HG02970 (cell line): ENCODE results near the gene MAPKBP1.

Experiments used
- ATAC-seq: cut with Tn5 transposase; IDR thresholded peaks from one replicate; pipeline ENCODE4 v1.9.1; 2021; ENCODE audit warnings: mild to moderate bottlenecking, moderate library complexity, moderate number of reproducible peaks; ENCODE audit not compliant: unreplicated experiment, low FRiP score

The MAPKBP1 gene

GRCh38 chr15:41862515-41863116, 88.3 kb downstream of the MAPKBP1 start:
- no peak for ATAC-seq

- ATAC-seq = no peak
Observed at GRCh38 chr15:41865490-41866055, 91.3 kb downstream of the MAPKBP1 start.

DNA sequence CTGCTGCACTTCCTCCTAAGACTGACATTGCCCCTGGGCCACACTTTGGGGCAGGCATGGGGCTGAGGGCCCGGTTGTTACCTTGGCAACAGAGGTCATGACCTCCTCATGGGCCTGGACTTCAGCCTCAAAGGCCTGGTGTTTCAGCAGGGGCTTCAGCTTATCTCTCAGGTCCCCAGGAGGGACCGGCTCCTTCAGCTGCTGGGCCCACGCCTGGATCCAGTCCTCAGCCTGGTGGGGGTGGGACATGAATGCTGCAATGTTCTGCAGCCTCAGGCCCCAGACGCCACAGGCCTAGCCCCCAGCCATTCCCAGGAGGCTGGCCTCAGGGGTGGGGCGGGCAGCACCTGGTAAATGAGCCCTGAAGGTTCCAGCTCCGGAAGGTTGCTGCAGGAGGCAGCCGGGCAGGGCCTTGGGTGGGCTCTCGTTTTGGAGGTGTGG, 92.0 kb downstream of the MAPKBP1 start:
- no peak for ATAC-seq

GRCh38 chr15:41866872-41867579, 92.7 kb downstream of the MAPKBP1 start:
- ATAC-seq = no peak

DNA sequence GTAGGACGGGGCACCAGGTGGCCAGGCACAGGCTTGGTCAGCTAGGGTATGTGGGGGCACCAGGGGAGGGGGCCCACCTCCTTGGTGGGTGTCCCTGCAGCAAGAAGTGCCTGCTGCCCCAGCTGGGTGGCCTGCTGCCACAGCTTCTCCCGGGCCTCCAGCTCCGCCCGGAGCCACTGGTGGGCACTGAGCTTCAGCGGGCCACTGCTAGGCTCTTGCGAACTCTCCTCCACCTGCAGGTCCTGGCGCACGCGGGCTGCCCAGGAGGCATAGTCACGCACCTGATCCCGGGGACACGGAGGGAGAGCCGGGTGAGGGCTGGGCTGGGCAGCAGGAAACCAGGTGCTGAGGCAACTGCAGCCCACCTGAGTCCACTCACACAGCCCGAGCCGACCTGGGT, 94.0 kb downstream of the MAPKBP1 start:
- no peak for ATAC-seq

DNA sequence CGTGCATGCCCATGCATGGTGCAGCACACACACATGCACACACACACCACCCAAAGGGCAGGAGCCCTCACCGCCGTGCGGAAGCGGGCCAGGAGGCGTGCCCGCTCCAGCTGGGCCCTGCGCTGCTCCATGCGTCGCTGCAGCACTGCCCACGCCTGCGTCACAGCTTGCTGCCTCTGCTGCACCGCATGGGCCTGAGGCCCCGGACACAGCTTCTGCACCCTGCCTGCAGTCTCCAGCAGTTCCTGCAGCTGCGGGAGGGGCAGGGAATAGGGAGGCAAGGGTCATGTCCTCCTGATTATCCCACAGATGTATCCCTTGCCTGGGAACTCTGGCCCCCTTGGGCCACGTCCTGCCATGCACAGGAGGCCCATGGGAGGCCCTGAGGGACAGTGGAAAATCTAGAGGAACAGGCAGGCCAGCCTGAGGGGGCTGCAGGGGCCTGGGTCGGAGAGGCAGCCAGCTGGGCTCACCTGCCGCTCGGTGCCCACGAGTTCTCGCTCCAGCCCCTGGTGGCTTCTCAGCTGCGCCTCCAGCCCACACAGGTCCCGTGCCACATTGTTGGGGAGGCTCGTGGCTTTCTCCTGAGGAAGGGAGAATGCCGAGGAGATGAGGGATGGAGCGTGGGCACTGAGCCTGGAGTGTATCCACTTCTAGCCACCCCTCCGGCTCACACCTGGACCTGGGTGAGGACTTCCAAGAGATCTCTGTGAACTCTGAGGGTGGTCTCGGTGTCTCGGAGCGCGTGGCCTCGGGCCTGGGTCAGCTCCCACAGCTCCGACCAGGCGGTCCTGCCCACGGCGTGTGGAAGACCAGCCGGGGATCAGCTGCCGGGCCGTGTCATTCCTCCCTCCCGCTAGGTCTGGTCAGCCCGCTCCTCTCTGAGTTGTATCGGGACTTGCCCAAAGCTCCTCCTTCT, 95.7 kb downstream of the MAPKBP1 start:
- ATAC-seq = no peak

- no peak for ATAC-seq
Observed at GRCh38 chr15:41870689-41871081, 96.4 kb downstream of the MAPKBP1 start.

DNA sequence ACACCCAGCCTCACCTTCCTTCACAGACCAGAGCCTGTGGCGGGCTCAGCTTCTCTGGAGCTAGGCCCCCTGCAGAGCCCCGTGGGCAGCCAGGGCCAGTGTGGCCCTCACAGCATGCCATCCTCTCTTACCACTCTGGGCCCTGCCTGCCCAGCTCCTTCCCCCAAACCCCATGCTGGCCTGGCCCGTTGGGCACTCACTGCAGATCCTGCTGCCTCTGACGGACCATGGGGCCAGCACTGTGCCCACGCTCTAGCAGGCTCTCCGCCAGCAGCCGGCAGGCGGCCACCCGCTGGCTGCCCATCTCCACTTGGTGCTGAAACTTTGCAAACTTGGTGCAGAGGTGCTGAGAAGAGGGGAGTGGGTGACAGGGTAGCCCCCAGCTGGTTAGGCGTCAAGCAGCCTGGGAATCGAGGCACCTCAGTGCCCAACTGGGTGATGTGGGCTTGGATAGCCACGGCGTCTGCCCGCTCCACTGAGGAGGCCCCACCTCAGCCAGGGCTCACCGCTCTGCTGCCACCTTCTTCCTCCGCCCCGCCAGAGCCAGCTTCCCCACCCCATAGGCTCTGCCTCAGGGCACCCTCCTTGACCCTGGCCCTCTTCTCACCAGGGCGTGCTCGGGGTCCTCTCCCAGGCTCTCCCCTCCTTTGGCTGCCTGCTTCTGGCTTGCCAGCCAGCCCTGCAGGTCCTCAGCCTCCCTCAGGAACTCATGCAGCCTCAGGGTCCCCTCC, 97.1 kb downstream of the MAPKBP1 start:
- ATAC-seq = no peak

GRCh38 chr15:41872166-41872747, 98.0 kb downstream of the MAPKBP1 start:
- no peak for ATAC-seq

GRCh38 chr15:41873711-41874110, 99.4 kb downstream of the MAPKBP1 start:
- ATAC-seq = no peak

- ATAC-seq = no peak
Observed at GRCh38 chr15:41874736-41875135, 100.5 kb downstream of the MAPKBP1 start.

DNA sequence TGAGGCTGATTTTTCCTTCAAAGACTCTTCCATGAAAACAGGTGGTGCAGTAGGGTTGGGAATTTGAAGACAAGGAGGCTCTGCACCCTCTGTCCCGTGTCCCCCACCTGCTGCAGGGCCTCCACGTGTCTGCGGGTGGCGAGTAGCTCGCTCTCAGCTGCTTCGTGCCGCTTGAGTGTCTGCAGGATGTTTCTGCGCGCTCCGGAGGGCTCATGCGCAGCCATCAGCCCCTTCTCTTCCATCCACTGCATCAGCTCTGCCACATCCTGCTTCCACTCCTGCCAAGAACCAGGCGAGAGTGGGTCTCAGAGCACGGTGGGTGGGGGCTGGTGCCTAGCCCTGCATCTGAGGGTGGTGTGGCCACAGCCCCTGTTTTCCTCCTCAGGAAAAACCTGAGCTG, 101.7 kb downstream of the MAPKBP1 start:
- ATAC-seq = no peak

DNA sequence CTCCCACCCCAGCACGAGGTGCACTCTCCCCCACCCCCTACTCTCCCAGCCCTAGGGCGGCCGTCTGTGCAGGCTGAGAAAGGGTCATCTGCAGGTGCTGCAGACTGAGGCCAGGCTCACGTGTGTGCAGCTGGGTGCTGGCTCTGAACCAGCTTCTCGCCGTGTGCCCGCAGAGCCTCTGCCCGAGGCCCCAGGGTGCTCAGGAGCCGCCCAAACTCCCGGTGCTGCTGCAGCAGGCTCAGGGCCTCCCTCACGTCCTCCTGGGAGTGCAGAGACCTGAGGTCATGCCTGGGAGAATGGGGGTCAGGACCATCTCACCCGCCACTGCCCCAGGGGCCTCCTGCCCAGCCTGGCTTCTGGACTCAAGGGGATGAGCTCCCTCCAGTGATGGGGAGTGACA, 102.4 kb downstream of the MAPKBP1 start:
- no peak for ATAC-seq
